ENCODE results near the gene ACOXL.

The ACOXL gene

GRCh38 chr2:110764931-110765330 is 32.6 kb downstream of the ACOXL start:
- no peak for DNase-seq

DNA sequence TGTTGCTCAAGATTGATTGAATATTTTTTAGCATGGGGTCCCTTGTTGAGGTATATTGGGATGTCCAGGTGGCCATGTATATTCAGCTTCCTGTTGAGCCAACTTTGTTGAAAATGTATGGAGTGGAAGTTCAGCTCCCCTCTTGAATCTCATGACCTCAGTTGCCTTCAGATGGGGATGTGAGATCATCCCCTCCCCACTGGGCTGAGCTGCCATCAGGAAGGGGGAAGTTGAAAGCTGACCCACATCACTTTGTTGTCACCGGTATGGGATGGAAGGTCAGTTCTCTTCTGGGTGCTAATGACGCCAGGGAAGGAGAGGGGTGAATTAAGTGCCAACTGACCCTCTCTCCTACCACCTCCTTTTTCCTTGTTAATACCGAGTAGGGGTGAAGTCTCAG is 33.9 kb downstream of the ACOXL start:
- DNase-seq: no peak

DNA sequence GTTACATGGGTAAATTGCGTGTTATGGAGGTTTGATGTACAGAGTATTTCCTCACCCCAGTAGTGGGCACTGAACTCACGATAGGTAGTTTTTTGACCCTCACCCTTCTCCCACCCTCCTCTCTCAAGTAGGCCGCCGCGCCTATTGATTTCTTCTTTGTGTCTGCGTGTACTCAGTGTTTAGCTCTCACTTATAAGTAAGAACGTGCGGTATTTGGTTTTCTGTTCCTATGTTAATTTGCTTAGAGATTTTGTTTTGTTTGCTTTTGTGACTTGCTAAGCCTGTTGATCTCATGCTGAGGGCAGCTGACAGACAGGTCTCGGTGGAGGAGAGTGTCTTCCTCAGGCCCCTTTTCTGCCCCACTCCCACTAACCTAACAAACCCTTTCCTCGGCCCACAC is 36.2 kb downstream of the ACOXL start:
- no peak for DNase-seq

- DNase-seq: peak; percentile 75
These were observed 38.1 kb downstream of the ACOXL start for GRCh38 chr2:110770404-110770958.

- DNase-seq: no peak
These were observed 38.6 kb downstream of the ACOXL start for GRCh38 chr2:110770959-110771431.

DNA sequence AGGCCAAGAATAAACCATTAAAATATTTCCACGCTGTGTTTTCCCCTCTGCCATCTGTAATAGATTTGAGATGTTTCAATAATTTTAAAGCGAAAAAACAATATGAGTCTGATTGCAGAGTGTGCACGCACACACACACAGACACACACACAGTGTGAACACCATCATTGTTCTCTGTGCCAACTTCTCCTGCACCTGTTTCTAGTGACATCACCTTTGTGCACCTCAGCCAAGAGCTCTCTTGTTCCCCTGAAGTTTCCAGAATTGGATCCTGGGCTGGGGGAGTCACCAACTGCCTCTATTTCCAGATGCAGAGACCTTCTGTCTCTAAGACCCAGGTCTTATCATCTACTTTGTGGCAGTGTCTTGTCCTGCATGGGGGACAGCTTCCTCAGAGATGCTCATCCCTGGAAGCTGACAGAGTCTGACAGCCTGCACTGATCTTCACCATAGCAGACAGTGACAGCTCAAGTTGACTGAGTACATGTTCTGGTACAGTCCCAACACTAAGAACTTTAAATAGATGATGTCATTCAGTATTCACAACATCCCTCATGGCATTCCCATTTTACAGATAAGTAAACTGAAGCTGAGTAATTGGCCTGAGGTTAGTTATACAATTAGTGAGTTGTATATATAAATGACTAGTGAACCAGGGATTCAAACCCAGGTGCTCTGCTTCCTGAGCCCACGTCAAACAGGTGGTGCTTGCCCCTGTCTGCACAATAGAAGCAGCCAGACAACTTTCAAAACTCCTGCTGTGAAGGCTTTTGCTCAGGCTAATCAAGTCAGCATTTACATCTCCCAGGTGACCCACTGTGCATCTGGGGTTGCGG is 39.4 kb downstream of the ACOXL start:
- peak; percentile 14 for DNase-seq

- no peak for DNase-seq
These were observed 40.0 kb downstream of the ACOXL start for GRCh38 chr2:110772383-110772755.

DNA sequence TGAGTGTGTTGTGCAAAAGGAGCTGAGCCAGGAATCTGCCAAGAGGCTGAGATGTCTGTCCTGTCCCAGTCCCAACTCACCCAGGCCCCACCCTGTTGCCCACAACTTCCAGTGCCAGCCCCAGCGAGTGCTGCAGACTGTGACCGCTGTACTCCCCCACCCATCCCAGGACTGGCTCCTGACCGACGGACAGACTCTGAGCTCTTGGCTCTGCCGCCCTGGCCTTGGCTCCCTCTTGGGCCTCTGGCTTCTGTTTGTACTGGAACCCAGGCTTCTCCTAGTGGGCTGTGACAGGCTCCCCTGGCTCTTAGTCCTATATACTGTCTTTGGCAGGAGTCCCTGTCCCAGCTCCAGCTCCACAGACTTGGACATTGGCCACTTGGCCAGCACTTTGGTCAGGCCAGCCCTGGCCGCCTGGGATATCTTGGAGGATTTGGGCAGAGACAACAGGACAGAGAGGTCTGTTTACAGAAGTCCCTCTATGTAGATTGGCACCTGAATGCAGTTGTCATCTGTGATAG is 41.1 kb downstream of the ACOXL start:
- no peak for DNase-seq

DNA sequence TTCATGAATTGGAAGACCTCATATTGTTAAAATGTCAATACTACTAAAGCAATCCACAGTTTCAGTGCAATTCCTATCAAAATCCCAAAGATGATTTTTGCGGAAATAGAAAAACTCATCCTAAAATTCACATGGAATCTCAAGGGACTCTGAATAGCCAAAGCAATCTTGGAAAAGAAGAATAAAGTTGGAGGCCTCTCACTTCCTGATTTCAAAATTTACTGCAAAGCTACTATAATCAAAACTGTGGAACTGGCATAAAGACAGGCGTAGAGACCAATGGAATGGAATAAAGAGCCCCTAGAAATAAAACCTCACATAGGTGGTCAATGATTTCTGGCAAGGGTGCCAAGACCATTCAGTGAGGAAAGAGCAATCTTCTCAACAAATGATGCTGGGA is 42.3 kb downstream of the ACOXL start:
- no peak for DNase-seq

GRCh38 chr2:110777531-110778311 is 45.3 kb downstream of the ACOXL start:
- no peak for DNase-seq

- DNase-seq: no peak
These were observed 48.1 kb downstream of the ACOXL start for GRCh38 chr2:110780461-110780860.

DNA sequence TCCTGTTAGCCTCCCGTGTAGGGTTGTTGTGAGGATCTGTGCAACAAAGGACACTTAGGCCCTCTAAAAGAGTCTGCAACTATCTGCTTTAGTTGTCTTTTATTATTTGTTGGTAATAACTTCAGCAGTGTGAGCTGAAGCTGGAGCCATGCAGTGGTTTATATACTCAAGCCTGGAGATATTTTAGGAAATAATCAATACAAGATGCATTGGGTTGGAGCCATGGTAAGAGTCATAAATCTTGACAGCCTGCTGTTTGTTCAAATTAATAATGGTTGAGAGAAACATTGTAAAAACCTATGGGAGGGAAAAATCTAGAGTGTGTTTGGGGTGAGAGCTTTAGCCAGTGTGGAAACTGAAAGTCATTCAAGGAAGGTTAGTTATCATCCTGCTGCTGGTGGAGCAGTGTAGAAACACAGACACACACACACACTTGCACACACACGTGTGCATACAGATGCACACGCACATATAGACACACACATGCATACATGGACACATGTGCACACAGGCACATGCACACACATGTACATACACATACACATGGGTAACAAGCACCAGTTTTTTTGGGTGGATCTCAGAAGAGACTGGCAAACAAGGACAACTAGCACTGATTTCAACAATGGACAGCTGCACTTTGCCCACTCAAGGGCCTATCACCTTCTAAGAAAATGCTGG is 51.0 kb downstream of the ACOXL start:
- no peak for DNase-seq

- no peak for DNase-seq
These were observed 51.8 kb downstream of the ACOXL start for GRCh38 chr2:110784047-110784631.

DNA sequence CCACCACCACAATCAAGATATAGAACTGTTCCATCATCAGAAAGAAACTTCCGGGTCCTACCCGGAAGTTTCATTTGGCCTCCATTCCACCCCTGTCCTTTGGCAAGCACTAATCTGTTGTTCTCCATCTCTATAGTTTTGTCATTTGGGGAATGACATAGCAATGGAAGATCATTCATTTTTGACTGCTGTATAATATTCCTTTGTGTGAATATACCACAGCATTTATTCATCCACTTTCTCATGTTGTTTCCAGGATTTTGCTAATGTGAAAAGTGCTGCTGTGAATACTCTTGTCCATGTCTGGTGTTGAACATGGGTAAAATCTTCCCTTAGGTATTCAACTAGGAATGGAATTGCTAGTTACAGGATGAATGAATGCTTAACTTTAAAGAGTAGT is 53.1 kb downstream of the ACOXL start:
- no peak for DNase-seq

DNA sequence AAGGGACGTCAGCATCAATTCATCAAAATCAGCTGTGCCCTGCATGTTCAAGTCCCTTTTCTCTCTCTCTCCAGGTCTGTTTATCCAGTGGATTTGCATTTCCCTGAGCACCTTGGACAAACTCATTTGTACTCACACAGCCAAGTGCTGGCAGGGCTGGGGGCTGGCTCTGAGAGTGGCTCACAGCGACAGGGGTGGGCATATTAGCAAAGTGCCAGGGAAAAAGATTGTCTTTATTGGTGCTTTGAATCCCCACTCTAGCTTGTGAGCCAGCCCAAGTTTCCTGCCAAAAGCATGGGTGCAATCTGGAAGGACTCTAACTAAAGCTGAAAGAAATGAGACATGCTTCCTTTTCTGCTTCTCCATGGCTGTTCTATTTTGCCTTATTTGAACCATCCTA is 56.6 kb downstream of the ACOXL start:
- DNase-seq: no peak

GRCh38 chr2:110789706-110790105 is 57.3 kb downstream of the ACOXL start:
- no peak for DNase-seq

GRCh38 chr2:110790907-110791306 is 58.5 kb downstream of the ACOXL start:
- DNase-seq: no peak

- DNase-seq: no peak
These were observed 59.1 kb downstream of the ACOXL start for GRCh38 chr2:110791435-110791834.

GRCh38 chr2:110793034-110793433 is 60.7 kb downstream of the ACOXL start:
- DNase-seq: no peak

- no peak for DNase-seq
These were observed 62.0 kb downstream of the ACOXL start for GRCh38 chr2:110794390-110794789.

DNA sequence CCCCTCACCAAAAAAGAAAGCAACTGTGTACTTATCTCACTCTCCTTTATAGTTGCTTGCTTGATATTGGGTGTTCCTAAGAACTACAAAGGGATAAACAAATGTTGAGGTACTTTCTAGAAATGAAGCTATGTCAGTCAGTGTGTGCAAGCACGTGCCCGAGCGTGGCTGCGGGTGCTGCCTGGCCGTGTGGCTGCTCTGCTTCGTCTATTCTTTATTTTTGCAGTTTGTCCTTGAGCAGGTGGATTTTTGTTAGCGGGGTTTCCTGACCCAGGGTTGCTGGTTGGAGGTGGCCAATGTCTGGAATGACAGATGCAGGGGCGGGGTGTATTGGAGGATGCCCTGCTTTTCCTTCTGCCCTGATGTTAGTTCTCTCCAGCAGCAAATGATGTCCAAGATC is 62.6 kb downstream of the ACOXL start:
- DNase-seq: no peak

DNA sequence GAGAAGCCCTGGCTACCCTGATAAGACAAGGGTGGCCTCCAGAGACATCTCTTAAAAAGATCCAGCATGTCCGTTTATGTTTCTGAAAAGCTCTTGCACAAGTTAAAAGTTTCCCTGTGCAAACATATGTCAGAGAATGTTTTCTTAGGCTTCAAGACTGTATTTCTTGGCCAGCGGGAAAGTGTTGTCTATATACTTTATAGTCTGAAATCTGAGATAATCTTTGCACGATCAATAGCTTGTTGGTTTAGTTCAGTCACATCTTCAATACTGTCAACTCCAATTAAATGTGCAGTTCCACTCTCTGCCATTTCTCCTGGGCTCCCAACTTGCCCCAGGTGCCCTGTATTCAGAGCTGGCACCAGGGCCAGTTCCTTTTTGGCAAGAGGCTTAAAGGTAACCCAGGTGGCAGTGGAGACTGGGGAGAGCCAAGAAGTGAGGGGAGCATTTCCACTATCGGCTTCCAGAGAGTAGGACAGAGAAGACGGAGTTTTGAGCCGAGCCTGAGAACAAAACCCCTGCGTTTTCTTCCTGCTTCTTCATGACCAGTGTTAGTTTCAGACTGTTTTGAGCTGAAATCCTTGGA is 64.4 kb downstream of the ACOXL start:
- DNase-seq: no peak
